ENCODE measurements around the gene COL21A1. TPM values are rescaled to one million over a fixed set of nuclear protein-coding genes. Genes with fewer than 3 reads are reported as not detected.

COL21A1 gene
- total and polyA plus RNA-seq, 2 donors (not counting 1 experiment from before 2014, with no cell fraction given): 6.9 to 28.2 TPM

DNA sequence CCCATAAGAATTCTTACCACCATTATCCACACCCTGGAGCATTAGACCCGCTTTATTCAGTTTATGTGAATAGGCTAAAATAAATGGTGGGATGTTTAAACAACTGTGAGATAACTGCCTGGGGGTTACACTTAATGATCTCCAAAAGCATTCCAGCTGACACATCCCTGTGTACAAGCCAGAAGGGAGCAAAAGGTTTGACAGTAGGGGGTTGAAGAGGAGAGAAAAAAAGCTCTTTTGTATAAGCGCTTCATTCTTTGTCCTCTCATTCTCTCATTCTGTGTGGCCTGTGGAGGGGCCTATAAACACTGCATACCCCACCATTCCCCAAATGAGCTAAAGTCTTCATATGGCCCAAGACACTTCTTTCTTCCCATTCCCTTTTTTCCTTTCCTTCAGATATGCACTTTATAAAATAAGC, 30.8 kb upstream of the COL21A1 start:
- H3K36me3 ChIP-seq (ENCODE audit: control insufficient read depth, insufficient read depth, low read length): no peaks in the 10 kb centered on the region
- no peak for TF ChIP-seq CTCF (conservative IDR thresholded peaks at IDR 0.05 in 1 of 2, IDR thresholded peaks at IDR 0.05 in 1 of 2; ENCODE audit: low read depth in 1 of 2, low read length in 2 of 2)
- no peak for TF ChIP-seq EZH2 (IDR thresholded peaks at IDR 0.05; ENCODE audit: low read length, missing control alignments)
- DNase-seq (ENCODE audit: low read depth in 2 of 2): no peak
- H3K4me3 ChIP-seq (replicated peaks in 1 of 4; ENCODE audit: control extremely low read depth in 1 of 4, insufficient read depth in 1 of 4, low read depth in 3 of 4, low read length in 4 of 4): no peak overlapping the region
- no peaks in the 10 kb centered on the region for H4K20me1 ChIP-seq (ENCODE audit: control insufficient read depth, extremely low read depth, insufficient read depth, low read length)
- H3K9me3 ChIP-seq (ENCODE audit: control insufficient read depth, insufficient read depth, low read depth, low read length): no peaks in the 10 kb centered on the region
- no peak overlapping the region for H3K9ac ChIP-seq (ENCODE audit: insufficient read depth, low read length)
- H3K4me2 ChIP-seq (ENCODE audit: extremely low read depth, insufficient read depth, low read length): no peak overlapping the region
- no peaks in the 10 kb centered on the region for H3K4me1 ChIP-seq (ENCODE audit: control insufficient read depth, extremely low read depth, insufficient read depth, low read length)
- H2AFZ ChIP-seq (ENCODE audit: low read length): no peak overlapping the region
- H3K79me2 ChIP-seq (ENCODE audit: control insufficient read depth, insufficient read depth, low read length): no peaks in the 10 kb centered on the region
- H3K27me3 ChIP-seq (ENCODE audit: control insufficient read depth, insufficient read depth, low read length): no peaks in the 10 kb centered on the region
- H3K27ac ChIP-seq (ENCODE audit: insufficient read depth, low read length): no peak overlapping the region

DNA sequence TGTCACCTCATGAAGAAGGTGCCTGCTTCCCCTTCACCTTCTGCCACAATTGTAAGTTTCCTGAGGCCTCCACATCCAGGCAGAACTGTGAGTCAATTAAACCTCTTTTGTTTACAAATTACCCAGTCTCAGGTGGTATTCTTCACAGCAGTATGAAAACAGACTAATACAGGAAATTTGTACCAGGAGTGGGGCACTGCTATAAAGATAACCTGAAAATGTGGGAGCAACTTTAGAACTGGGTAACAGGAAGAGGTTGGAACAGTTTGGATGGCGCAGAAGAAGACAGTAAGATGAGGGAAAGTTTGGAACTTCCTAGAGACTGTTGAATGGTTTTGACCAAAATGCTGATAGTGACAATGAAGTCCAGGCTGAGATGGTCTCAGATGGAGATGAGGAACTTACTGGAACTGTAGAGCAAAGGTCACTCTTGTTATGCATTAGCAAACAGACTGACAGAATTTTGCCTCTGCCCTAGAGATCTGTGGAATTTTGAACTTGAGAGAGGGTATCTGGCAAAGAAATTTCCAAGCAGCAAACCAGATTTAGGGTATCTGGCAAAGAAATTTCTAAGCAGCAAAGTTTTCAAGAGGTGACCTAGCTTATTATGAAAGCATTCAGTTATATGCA, 23.5 kb upstream of the COL21A1 start:
- no peaks in the 10 kb centered on the region for H4K20me1 ChIP-seq (ENCODE audit: control insufficient read depth, extremely low read depth, insufficient read depth, low read length)
- DNase-seq (ENCODE audit: low read depth in 2 of 2): no peak
- no peaks in the 10 kb centered on the region for H3K4me1 ChIP-seq (ENCODE audit: control insufficient read depth, extremely low read depth, insufficient read depth, low read length)
- no peaks in the 10 kb centered on the region for H3K79me2 ChIP-seq (ENCODE audit: control insufficient read depth, insufficient read depth, low read length)
- H3K9ac ChIP-seq (ENCODE audit: insufficient read depth, low read length): no peak overlapping the region
- no peak overlapping the region for H3K4me2 ChIP-seq (ENCODE audit: extremely low read depth, insufficient read depth, low read length)
- no peak overlapping the region for H3K27ac ChIP-seq (ENCODE audit: insufficient read depth, low read length)
- H3K27me3 ChIP-seq (ENCODE audit: control insufficient read depth, insufficient read depth, low read length): no peaks in the 10 kb centered on the region
- H3K4me3 ChIP-seq (replicated peaks in 1 of 4; ENCODE audit: control extremely low read depth in 1 of 4, insufficient read depth in 1 of 4, low read depth in 3 of 4, low read length in 4 of 4): no peak overlapping the region
- no peaks in the 10 kb centered on the region for H3K9me3 ChIP-seq (ENCODE audit: control insufficient read depth, insufficient read depth, low read depth, low read length)
- H2AFZ ChIP-seq (ENCODE audit: low read length): no peak overlapping the region
- TF ChIP-seq EZH2 (IDR thresholded peaks at IDR 0.05; ENCODE audit: low read length, missing control alignments) (no peak), CTCF (conservative IDR thresholded peaks at IDR 0.05 in 1 of 2, IDR thresholded peaks at IDR 0.05 in 1 of 2; ENCODE audit: low read depth in 1 of 2, low read length in 2 of 2) (no peak)
- H3K36me3 ChIP-seq (ENCODE audit: control insufficient read depth, insufficient read depth, low read length): no peaks in the 10 kb centered on the region

- Histone ChIP-seq H3K4me1 (ENCODE audit: control insufficient read depth, extremely low read depth, insufficient read depth, low read length) (no peaks in the 10 kb centered on the region), H3K4me2 (ENCODE audit: extremely low read depth, insufficient read depth, low read length) (no peak overlapping the region)
- no peak for TF ChIP-seq EZH2 (IDR thresholded peaks at IDR 0.05; ENCODE audit: low read length, missing control alignments)
- TF ChIP-seq CTCF (conservative IDR thresholded peaks at IDR 0.05 in 1 of 2, IDR thresholded peaks at IDR 0.05 in 1 of 2; ENCODE audit: low read depth in 1 of 2, low read length in 2 of 2): no peak
Observed at GRCh38 chr6:56268266-56268665, 20.9 kb upstream of the COL21A1 start.

More at GRCh38 chr6:56268266-56268665, 20.9 kb upstream of the COL21A1 start:
- no peaks in the 10 kb centered on the region for H4K20me1 ChIP-seq (ENCODE audit: control insufficient read depth, extremely low read depth, insufficient read depth, low read length)
- no peaks in the 10 kb centered on the region for H3K79me2 ChIP-seq (ENCODE audit: control insufficient read depth, insufficient read depth, low read length)
- H3K36me3 ChIP-seq (ENCODE audit: control insufficient read depth, insufficient read depth, low read length): no peaks in the 10 kb centered on the region
- H3K27ac ChIP-seq (ENCODE audit: insufficient read depth, low read length): no peak overlapping the region
- H3K9ac ChIP-seq (ENCODE audit: insufficient read depth, low read length): no peak overlapping the region
- H3K27me3 ChIP-seq (ENCODE audit: control insufficient read depth, insufficient read depth, low read length): no peaks in the 10 kb centered on the region
- DNase-seq (ENCODE audit: low read depth in 2 of 2): no peak
- no peak overlapping the region for H2AFZ ChIP-seq (ENCODE audit: low read length)
- H3K9me3 ChIP-seq (ENCODE audit: control insufficient read depth, insufficient read depth, low read depth, low read length): no peaks in the 10 kb centered on the region
- no peak overlapping the region for H3K4me3 ChIP-seq (replicated peaks in 1 of 4; ENCODE audit: control extremely low read depth in 1 of 4, insufficient read depth in 1 of 4, low read depth in 3 of 4, low read length in 4 of 4)

Measured in fibroblast of lung (primary cell).